Measurements from ENCODE around the gene HAUS5.

Gene HAUS5

DNA sequence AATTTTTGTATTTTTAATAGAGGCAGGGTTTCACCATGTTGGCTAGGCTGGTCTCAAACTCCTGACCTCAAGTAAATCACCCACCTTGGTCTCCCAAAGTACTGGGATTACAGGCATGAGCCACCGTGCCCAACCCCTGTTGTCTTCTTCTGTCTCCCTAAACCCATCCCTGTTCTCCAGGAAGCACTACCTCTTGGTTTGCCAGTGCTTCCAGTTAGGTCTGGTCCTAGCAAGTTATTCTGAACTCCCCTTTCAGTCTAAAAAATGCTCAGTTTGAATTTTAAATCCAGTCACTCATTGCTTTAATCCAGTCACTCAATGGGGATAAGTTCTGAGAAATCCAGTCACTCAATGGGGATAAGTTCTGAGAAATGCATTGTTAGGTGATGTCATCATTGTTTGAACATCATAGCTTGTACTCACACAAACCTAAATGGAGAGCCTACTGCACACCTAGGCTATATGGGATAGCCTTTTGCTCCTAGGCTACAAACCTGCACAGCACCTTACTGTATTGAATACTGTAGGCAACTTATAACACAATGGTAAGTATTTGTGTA is 41.0 kb upstream of the HAUS5 start:
- no peak for DNase-seq (ENCODE audit: low spot score)
- no peak overlapping the region for H3K4me3 ChIP-seq
- H3K27ac ChIP-seq, result no peak overlapping the region
- TF ChIP-seq CTCF (IDR thresholded peaks at IDR 0.05), result no peak

DNA sequence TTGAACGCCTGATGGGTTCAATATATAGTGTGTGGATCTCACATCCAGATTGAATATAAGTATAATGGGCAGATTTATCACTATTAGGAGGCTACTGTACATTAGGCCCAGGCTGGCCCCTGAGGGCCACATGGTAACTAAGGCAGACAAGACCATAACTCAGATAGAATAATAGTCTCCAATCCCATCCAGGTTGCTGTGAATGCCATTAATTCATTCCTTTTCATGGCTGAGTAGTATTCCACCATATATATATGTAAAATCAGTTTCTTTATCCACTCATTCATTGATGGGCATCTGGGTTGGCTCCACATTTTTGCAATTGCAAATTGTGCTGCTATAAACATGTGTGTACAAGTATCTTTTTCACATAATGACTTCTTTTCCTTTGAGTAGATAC is 34.6 kb upstream of the HAUS5 start:
- no peak for DNase-seq (ENCODE audit: low spot score)
- H3K4me3 ChIP-seq, result no peak overlapping the region
- H3K27ac ChIP-seq, result no peak overlapping the region
- TF ChIP-seq CTCF (IDR thresholded peaks at IDR 0.05), result no peak

- DNase-seq (ENCODE audit: low spot score), result no peak
- no peak overlapping the region for H3K27ac ChIP-seq
- TF ChIP-seq CTCF (IDR thresholded peaks at IDR 0.05), result no peak
- no peak overlapping the region for H3K4me3 ChIP-seq
Observed at GRCh38 chr19:35578707-35579106, 33.8 kb upstream of the HAUS5 start.

GRCh38 chr19:35582760-35583159 is 29.8 kb upstream of the HAUS5 start:
- no peak overlapping the region for H3K27ac ChIP-seq
- no peak overlapping the region for H3K4me3 ChIP-seq
- no peak for TF ChIP-seq CTCF (IDR thresholded peaks at IDR 0.05)
- no peak for DNase-seq (ENCODE audit: low spot score)

- Histone ChIP-seq H3K27ac (no peak within 1 kb of the TSS), H3K4me3 (no peak within 1 kb of the TSS)
- DNase-seq (ENCODE audit: low spot score), result no peak
- TF ChIP-seq CTCF (IDR thresholded peaks at IDR 0.05), result no peak
Observed at GRCh38 chr19:35585848-35586247, 26.7 kb upstream of the HAUS5 start, which contains the start of gene PMIS2. PMIS2 (plus strand) TSS chr19:35586173; CDS start chr19:35586260, 87 bp downstream.

DNA sequence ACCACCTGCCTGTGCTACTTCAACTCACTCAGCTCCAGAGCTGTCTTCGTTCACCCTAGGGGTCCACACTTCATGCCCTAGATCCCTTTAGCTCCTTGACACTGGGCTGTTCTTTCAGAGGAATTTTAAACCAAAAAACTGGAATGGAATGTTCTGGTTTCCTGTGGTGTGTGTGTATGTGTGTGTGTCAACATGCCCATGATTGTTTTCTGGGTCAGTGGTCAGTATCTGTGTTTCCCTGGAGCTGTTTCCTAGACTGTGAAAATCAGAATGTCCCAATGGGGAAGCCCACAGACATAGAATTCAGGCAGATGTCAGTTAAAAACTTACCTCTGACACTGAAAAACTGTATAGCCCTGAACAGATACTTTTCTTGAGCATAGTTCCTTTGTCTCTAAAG is 25.2 kb upstream of the HAUS5 start:
- TF ChIP-seq CTCF (IDR thresholded peaks at IDR 0.05), result no peak
- H3K27ac ChIP-seq, result no peak overlapping the region

GRCh38 chr19:35590875-35591274 is 21.7 kb upstream of the HAUS5 start:
- no peak for TF ChIP-seq CTCF (IDR thresholded peaks at IDR 0.05)
- Histone ChIP-seq H3K4me3 (no peak overlapping the region), H3K27ac (no peak overlapping the region)
- DNase-seq (ENCODE audit: low spot score), result no peak

More for the DNA sequence above, 25.2 kb upstream of the HAUS5 start:
- no peak overlapping the region for H3K4me3 ChIP-seq
- DNase-seq (ENCODE audit: low spot score), result no peak
